Activated naive CD4-positive, alpha-beta T cell treated with anti-CD3 and anti-CD28 coated beads, Interleukin-2, amount 50 U/mL, for 24 hours (primary cell): Measurements from ENCODE around the gene RABL2A.
"Not testable (repeated sequence)": the region's sequence is repeated elsewhere in the genome, so short reads cannot be mapped to it uniquely, and the experiment has no call there.

Experiments used
- H3K27ac Mint-ChIP-seq: one replicate; pipeline ENCODE4 v1.8.0; 2021; ENCODE audit warnings: mild to moderate bottlenecking, mixed read lengths
- H3K27me3 Mint-ChIP-seq: one replicate; pipeline ENCODE4 v1.8.0; 2021; ENCODE audit warnings: mixed read lengths
- H3K36me3 Mint-ChIP-seq: one replicate; pipeline ENCODE4 v1.8.0; 2021; ENCODE audit warnings: mixed read lengths
- H3K4me1 Mint-ChIP-seq: one replicate; pipeline ENCODE4 v1.8.0; 2021; ENCODE audit warnings: mixed read lengths
- H3K4me3 Mint-ChIP-seq: one replicate; pipeline ENCODE4 v1.8.0; 2021; ENCODE audit warnings: mild to moderate bottlenecking, mixed read lengths
- H3K9me3 Mint-ChIP-seq: one replicate; pipeline ENCODE4 v1.8.0; 2021; ENCODE audit warnings: mixed read lengths

RABL2A gene

GRCh38 chr2:113656031-113656624 lies 29.1 kb downstream of the RABL2A start:
- H3K27ac Mint-ChIP-seq, H3K9me3 Mint-ChIP-seq, H3K27me3 Mint-ChIP-seq, H3K4me1 Mint-ChIP-seq, H3K36me3 Mint-ChIP-seq: not testable (repeated sequence)
- peak overlapping the region; percentile 59 for H3K4me3 Mint-ChIP-seq

GRCh38 chr2:113657735-113658134 lies 30.7 kb downstream of the RABL2A start:
- H3K27ac Mint-ChIP-seq, H3K36me3 Mint-ChIP-seq, H3K27me3 Mint-ChIP-seq, H3K4me1 Mint-ChIP-seq, H3K4me3 Mint-ChIP-seq, H3K9me3 Mint-ChIP-seq: not testable (repeated sequence)

- not testable (repeated sequence) for H3K9me3 Mint-ChIP-seq
Measured at GRCh38 chr2:113663285-113664060, 36.4 kb downstream of the RABL2A start.

GRCh38 chr2:113664761-113665533 lies 37.9 kb downstream of the RABL2A start:
- not testable (repeated sequence) for H3K27me3 Mint-ChIP-seq, H3K4me3 Mint-ChIP-seq, H3K36me3 Mint-ChIP-seq, H3K4me1 Mint-ChIP-seq, H3K9me3 Mint-ChIP-seq, H3K27ac Mint-ChIP-seq

More at GRCh38 chr2:113663285-113664060, 36.4 kb downstream of the RABL2A start:
- not testable (repeated sequence) for H3K36me3 Mint-ChIP-seq, H3K4me3 Mint-ChIP-seq, H3K27ac Mint-ChIP-seq, H3K4me1 Mint-ChIP-seq, H3K27me3 Mint-ChIP-seq

GRCh38 chr2:113669013-113669412 lies 41.9 kb downstream of the RABL2A start:
- not testable (repeated sequence) for H3K4me1 Mint-ChIP-seq, H3K27me3 Mint-ChIP-seq, H3K36me3 Mint-ChIP-seq, H3K4me3 Mint-ChIP-seq, H3K9me3 Mint-ChIP-seq, H3K27ac Mint-ChIP-seq

- no peaks in the 10 kb centered on the region for H3K4me1 Mint-ChIP-seq
- H3K9me3 Mint-ChIP-seq: no peaks in the 10 kb centered on the region
- no peak overlapping the region for H3K4me3 Mint-ChIP-seq
- no peak overlapping the region for H3K27ac Mint-ChIP-seq
- H3K27me3 Mint-ChIP-seq: no peaks in the 10 kb centered on the region
- H3K36me3 Mint-ChIP-seq: no peaks in the 10 kb centered on the region
Measured at GRCh38 chr2:113672326-113672932, 45.4 kb downstream of the RABL2A start.

- no peaks in the 10 kb centered on the region for H3K36me3 Mint-ChIP-seq
- H3K27ac Mint-ChIP-seq: no peak overlapping the region
Measured at GRCh38 chr2:113675875-113676274, 48.8 kb downstream of the RABL2A start.

GRCh38 chr2:113676623-113677266 lies 49.7 kb downstream of the RABL2A start:
- Mint-ChIP-seq H3K27ac (no peak overlapping the region), H3K4me1 (no peaks in the 10 kb centered on the region), H3K36me3 (no peaks in the 10 kb centered on the region), H3K4me3 (no peak overlapping the region), H3K9me3 (no peaks in the 10 kb centered on the region), H3K27me3 (no peaks in the 10 kb centered on the region)

More at GRCh38 chr2:113675875-113676274, 48.8 kb downstream of the RABL2A start:
- no peak overlapping the region for H3K4me3 Mint-ChIP-seq
- no peaks in the 10 kb centered on the region for H3K9me3 Mint-ChIP-seq
- no peaks in the 10 kb centered on the region for H3K27me3 Mint-ChIP-seq
- H3K4me1 Mint-ChIP-seq: no peaks in the 10 kb centered on the region

GRCh38 chr2:113677330-113677729 lies 50.3 kb downstream of the RABL2A start:
- Mint-ChIP-seq H3K4me3 (no peak overlapping the region), H3K9me3 (no peaks in the 10 kb centered on the region), H3K36me3 (no peaks in the 10 kb centered on the region), H3K27me3 (no peaks in the 10 kb centered on the region), H3K4me1 (no peaks in the 10 kb centered on the region), H3K27ac (no peak overlapping the region)

GRCh38 chr2:113679457-113679856 lies 52.4 kb downstream of the RABL2A start:
- Mint-ChIP-seq H3K4me3 (no peak overlapping the region), H3K36me3 (no peaks in the 10 kb centered on the region), H3K4me1 (no peaks in the 10 kb centered on the region), H3K27ac (no peak overlapping the region), H3K27me3 (no peaks in the 10 kb centered on the region), H3K9me3 (no peaks in the 10 kb centered on the region)

- Mint-ChIP-seq H3K9me3 (no peaks in the 10 kb centered on the region), H3K27me3 (no peaks in the 10 kb centered on the region), H3K36me3 (no peaks in the 10 kb centered on the region), H3K4me1 (no peaks in the 10 kb centered on the region), H3K4me3 (no peak overlapping the region), H3K27ac (no peak overlapping the region)
Measured at GRCh38 chr2:113685471-113685870, 58.4 kb downstream of the RABL2A start.

- Mint-ChIP-seq H3K4me3 (no peak overlapping the region), H3K4me1 (peaks cover 3% of the 10 kb centered on the region), H3K9me3 (no peaks in the 10 kb centered on the region), H3K36me3 (no peaks in the 10 kb centered on the region), H3K27ac (no peak overlapping the region), H3K27me3 (no peaks in the 10 kb centered on the region)
Measured at GRCh38 chr2:113686537-113686936, 59.5 kb downstream of the RABL2A start.

- not testable (repeated sequence) for H3K27ac Mint-ChIP-seq, H3K27me3 Mint-ChIP-seq, H3K36me3 Mint-ChIP-seq, H3K9me3 Mint-ChIP-seq, H3K4me3 Mint-ChIP-seq
- peaks cover 25% of the 10 kb centered on the region for H3K4me1 Mint-ChIP-seq
Measured at GRCh38 chr2:113690871-113691270, 63.8 kb downstream of the RABL2A start.
